Type B pancreatic cell (in vitro differentiated cells): ENCODE data around the gene KIF25. TPM values are rescaled to one million over a fixed set of nuclear protein-coding genes. Genes with fewer than 3 reads are reported as not detected.

Source experiments
- DNase-seq: peaks from one replicate; pipeline ENCODE4 v3.0.0; 2021; ENCODE audit warnings: mixed read lengths; ENCODE audit not compliant: unreplicated experiment; ENCODE audit errors: extremely low spot score
- H3K27ac Mint-ChIP-seq: 2 replicates; pipeline ENCODE4 v1.8.0; 2021; ENCODE audit warnings: mild to moderate bottlenecking, mixed read lengths
- H3K27me3 Mint-ChIP-seq: 2 replicates; pipeline ENCODE4 v1.8.0; 2021; ENCODE audit warnings: mixed read lengths
- H3K36me3 Mint-ChIP-seq: 2 replicates; pipeline ENCODE4 v1.8.0; 2021; ENCODE audit warnings: mixed read lengths
- H3K4me1 Mint-ChIP-seq: one replicate; pipeline ENCODE4 v1.8.0; 2021; ENCODE audit warnings: mixed read lengths; ENCODE audit not compliant: unreplicated experiment
- H3K4me3 Mint-ChIP-seq: 2 replicates; pipeline ENCODE4 v1.8.0; 2021; ENCODE audit warnings: mild to moderate bottlenecking, mixed read lengths
- H3K9me3 Mint-ChIP-seq: 2 replicates; pipeline ENCODE4 v1.8.0; 2021; ENCODE audit warnings: mixed read lengths
- total RNA-seq: library from RNA; stranded (reverse); gene quantifications from 2 replicates; pipeline ENCODE4 v1.2.1, GENCODE V29; 2021; ENCODE audit warnings: low replicate concordance
- TF ChIP-seq, protein P1 (sequence below): fragments of 200-600 bp; sonication (generic); conservative IDR thresholded peaks from 2 replicates; pipeline ENCODE4 v1.5.0; 2021; ENCODE audit warnings: antibody characterized with exemption, mild to moderate bottlenecking

The KIF25 gene
- total RNA-seq, 1 donor from 2014 or later: not detected

GRCh38 chr6:168022488-168023321 is 25.2 kb downstream of the KIF25 start:
- no peak overlapping the region for H3K27ac Mint-ChIP-seq
- peaks cover 16% of the 10 kb centered on the region for H3K4me1 Mint-ChIP-seq
- no peak overlapping the region for H3K4me3 Mint-ChIP-seq
- peaks cover 3% of the 10 kb centered on the region for H3K9me3 Mint-ChIP-seq
- peaks cover 4% of the 10 kb centered on the region for H3K27me3 Mint-ChIP-seq
- DNase-seq: no peak
- no peaks in the 10 kb centered on the region for H3K36me3 Mint-ChIP-seq
- TF ChIP-seq, protein P1, sequence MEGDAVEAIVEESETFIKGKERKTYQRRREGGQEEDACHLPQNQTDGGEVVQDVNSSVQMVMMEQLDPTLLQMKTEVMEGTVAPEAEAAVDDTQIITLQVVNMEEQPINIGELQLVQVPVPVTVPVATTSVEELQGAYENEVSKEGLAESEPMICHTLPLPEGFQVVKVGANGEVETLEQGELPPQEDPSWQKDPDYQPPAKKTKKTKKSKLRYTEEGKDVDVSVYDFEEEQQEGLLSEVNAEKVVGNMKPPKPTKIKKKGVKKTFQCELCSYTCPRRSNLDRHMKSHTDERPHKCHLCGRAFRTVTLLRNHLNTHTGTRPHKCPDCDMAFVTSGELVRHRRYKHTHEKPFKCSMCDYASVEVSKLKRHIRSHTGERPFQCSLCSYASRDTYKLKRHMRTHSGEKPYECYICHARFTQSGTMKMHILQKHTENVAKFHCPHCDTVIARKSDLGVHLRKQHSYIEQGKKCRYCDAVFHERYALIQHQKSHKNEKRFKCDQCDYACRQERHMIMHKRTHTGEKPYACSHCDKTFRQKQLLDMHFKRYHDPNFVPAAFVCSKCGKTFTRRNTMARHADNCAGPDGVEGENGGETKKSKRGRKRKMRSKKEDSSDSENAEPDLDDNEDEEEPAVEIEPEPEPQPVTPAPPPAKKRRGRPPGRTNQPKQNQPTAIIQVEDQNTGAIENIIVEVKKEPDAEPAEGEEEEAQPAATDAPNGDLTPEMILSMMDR: no peak

DNA sequence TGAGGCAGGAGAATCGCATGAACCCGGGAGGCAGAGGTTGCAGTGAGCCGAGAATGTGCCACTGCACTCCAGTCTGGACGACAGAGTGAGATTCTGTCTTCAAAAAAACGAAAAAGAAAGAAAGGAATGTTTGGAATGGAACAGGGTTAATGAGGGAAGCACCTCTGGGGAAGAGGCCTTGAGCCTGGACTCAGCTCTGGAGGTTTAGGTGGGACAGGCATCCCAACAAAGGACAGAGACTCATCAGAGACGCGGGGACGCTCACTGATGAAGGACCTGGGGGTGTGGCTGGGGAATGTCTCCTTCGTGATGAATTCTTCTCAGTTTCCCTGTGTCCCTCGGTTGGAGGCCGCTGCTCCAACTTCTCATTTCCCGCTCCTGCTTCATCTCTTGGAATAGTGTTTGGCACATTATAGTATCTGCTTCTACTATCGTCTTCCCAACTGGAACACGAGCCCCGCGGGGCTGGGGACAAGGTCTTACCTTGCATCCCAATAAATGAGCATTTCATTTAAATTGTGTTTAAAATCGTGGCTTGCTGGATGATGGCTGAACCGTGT is 27.6 kb downstream of the KIF25 start:
- Mint-ChIP-seq H3K27ac (no peak overlapping the region), H3K4me1 (peaks cover 20% of the 10 kb centered on the region), H3K4me3 (no peak overlapping the region), H3K9me3 (peaks cover 3% of the 10 kb centered on the region), H3K27me3 (peaks cover 4% of the 10 kb centered on the region), H3K36me3 (no peaks in the 10 kb centered on the region)
- TF ChIP-seq, protein P1: no peak
- DNase-seq: no peak

GRCh38 chr6:168025831-168026710 is 28.6 kb downstream of the KIF25 start:
- no peak for DNase-seq
- Mint-ChIP-seq H3K4me3 (no peak overlapping the region), H3K27ac (no peak overlapping the region), H3K27me3 (peaks cover 4% of the 10 kb centered on the region), H3K36me3 (no peaks in the 10 kb centered on the region), H3K4me1 (peaks cover 26% of the 10 kb centered on the region), H3K9me3 (peaks cover 3% of the 10 kb centered on the region)
- TF ChIP-seq, protein P1: no peak

- H3K27ac Mint-ChIP-seq: no peak overlapping the region
- peaks cover 3% of the 10 kb centered on the region for H3K9me3 Mint-ChIP-seq
- TF ChIP-seq, protein P1: no peak
- H3K4me1 Mint-ChIP-seq: peaks cover 35% of the 10 kb centered on the region
- no peaks in the 10 kb centered on the region for H3K36me3 Mint-ChIP-seq
- H3K4me3 Mint-ChIP-seq: no peak overlapping the region
- DNase-seq: no peak
- peaks cover 4% of the 10 kb centered on the region for H3K27me3 Mint-ChIP-seq
These were observed 29.5 kb downstream of the KIF25 start for GRCh38 chr6:168026925-168027324.

DNA sequence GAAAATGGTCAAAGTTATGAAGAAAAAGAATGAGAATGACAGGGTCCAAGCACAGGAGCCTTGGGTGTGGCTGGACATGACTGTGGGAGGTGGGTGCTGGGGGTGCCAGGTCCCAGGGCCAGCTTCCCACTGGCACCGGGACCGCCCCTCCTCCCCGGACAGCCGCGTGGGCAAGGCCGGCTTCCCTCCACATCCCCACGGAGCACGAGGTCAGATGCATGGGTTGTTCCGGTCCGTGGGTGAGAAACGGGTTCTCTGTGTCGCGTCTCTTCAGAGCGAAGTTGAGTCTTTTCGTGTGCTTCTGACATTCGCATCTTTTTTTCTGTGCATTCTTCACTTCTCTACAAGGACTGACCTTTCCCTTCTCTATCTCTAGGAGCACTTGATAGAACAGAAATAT is 30.1 kb downstream of the KIF25 start:
- TF ChIP-seq, protein P1: no peak
- Mint-ChIP-seq H3K4me1 (peaks cover 38% of the 10 kb centered on the region), H3K27ac (no peak overlapping the region), H3K9me3 (peaks cover 3% of the 10 kb centered on the region), H3K27me3 (peaks cover 4% of the 10 kb centered on the region), H3K36me3 (no peaks in the 10 kb centered on the region), H3K4me3 (no peak overlapping the region)
- DNase-seq: no peak
